Smooth muscle cell (in vitro differentiated cells): Measurements from ENCODE around the gene SEZ6L2. TPM values are rescaled to one million over a fixed set of nuclear protein-coding genes. Genes with fewer than 3 reads are reported as not detected.
"Not testable (repeated sequence)": the region's sequence is repeated elsewhere in the genome, so short reads cannot be mapped to it uniquely, and the experiment has no call there.

ENCODE experiments used
- DNase-seq: peaks from one replicate; lab custom pipeline; 2025; ENCODE audit not compliant: unreplicated experiment; lab: John Stamatoyannopoulos, UW
- H2AFZ ChIP-seq: fragments of 200-600 bp; sonication (generic); 2 replicates; pipeline ENCODE4 v1.6.0; 2016; ENCODE audit warnings: antibody characterized with exemption, low read depth, mild to moderate bottlenecking
- H3F3A ChIP-seq: fragments of 200-600 bp; sonication (generic); 2 replicates; pipeline ENCODE4 v1.6.0; 2017; ENCODE audit warnings: antibody characterized with exemption, low read depth
- H3K27ac ChIP-seq: fragments of 200-600 bp; sonication (generic); 2 replicates; pipeline ENCODE4 v1.5.1; 2016; ENCODE audit warnings: low read depth, mild to moderate bottlenecking
- H3K27me3 ChIP-seq: fragments of 200-600 bp; sonication (generic); 2 replicates; pipeline ENCODE4 v1.6.1; 2016; ENCODE audit warnings: low read depth, mild to moderate bottlenecking
- H3K36me3 ChIP-seq: fragments of 200-600 bp; sonication (generic); 2 replicates; pipeline ENCODE4 v1.5.1; 2016; ENCODE audit warnings: low read depth
- H3K4me1 ChIP-seq: fragments of 200-600 bp; sonication (generic); 2 replicates; pipeline ENCODE4 v1.5.1; 2016; ENCODE audit warnings: low read depth
- H3K4me2 ChIP-seq: fragments of 200-600 bp; sonication (generic); 2 replicates; pipeline ENCODE4 v1.6.0; 2016; ENCODE audit warnings: mild to moderate bottlenecking
- H3K4me3 ChIP-seq: fragments of 200-600 bp; sonication (generic); 2 replicates; pipeline ENCODE4 v1.5.1; 2016; ENCODE audit warnings: mild to moderate bottlenecking
- H3K79me2 ChIP-seq: fragments of 200-600 bp; sonication (generic); 2 replicates; pipeline ENCODE4 v1.6.0; 2016; ENCODE audit warnings: low read depth, mild to moderate bottlenecking
- H3K9ac ChIP-seq: fragments of 200-600 bp; sonication (generic); 2 replicates; pipeline ENCODE4 v1.6.0; 2016; ENCODE audit warnings: low read depth
- H3K9me3 ChIP-seq: fragments of 200-600 bp; sonication (generic); replicated peaks from 2 replicates; pipeline ENCODE4 v1.5.1; 2016; ENCODE audit warnings: low read depth
- H4K20me1 ChIP-seq: fragments of 200-600 bp; sonication (generic); 2 replicates; pipeline ENCODE4 v1.6.0; 2016; ENCODE audit warnings: low read depth
- CTCF ChIP-seq: fragments of 200-600 bp; sonication (generic); IDR thresholded peaks from 2 replicates; pipeline ENCODE4 v1.5.1; 2017; ENCODE audit warnings: borderline replicate concordance, mild to moderate bottlenecking, antibody characterized with exemption; ENCODE audit not compliant: insufficient read depth, poor library complexity, severe bottlenecking
- WGBS: methylation state at CpG from one replicate; pipeline ENCODE4 v1.1.7; 2016; ENCODE audit warnings: low lambda C conversion rate; 5-methylcytosine and 5-hydroxymethylcytosine counted together
- polyA plus RNA-seq: library from polyadenylated mRNA; unstranded; fragments of >200 nt; fragmentation: Nextera tagmentation; extraction: Ambion mirVana; gene quantifications from 2 replicates; pipeline ENCODE4 v1.2.1, GENCODE V29; 2016
- total RNA-seq: library from RNA; depleted of rRNA; stranded (reverse); fragments of >200 nt; gene quantifications from 2 replicates; pipeline ENCODE4 v1.2.3, GENCODE V29; 2014

SEZ6L2 gene
- total and polyA plus RNA-seq, 2 experiments from 2014 or later = 46.1 to 178 TPM

GRCh38 chr16:29892458-29892813 lies 6.9 kb downstream of the SEZ6L2 start:
- Histone ChIP-seq H3K36me3 (no peaks in the 10 kb centered on the region), H3K79me2 (no peaks in the 10 kb centered on the region), H4K20me1 (no peaks in the 10 kb centered on the region), H3K27me3 (no peaks in the 10 kb centered on the region), H2AFZ (no peak overlapping the region), H3K9ac (no peak overlapping the region), H3F3A (no peaks in the 10 kb centered on the region), H3K4me1 (no peaks in the 10 kb centered on the region), H3K4me2 (no peak overlapping the region), H3K4me3 (no peak overlapping the region), H3K27ac (no peak overlapping the region), H3K9me3 (no peaks in the 10 kb centered on the region)
- 97% methylated on average over 6 of the region's 6 CpGs for WGBS
- TF ChIP-seq CTCF = no peak
- DNase-seq = no peak

- H3K27ac ChIP-seq = no peak overlapping the region
- 91% methylated on average over 10 of the region's 10 CpGs for WGBS
- no peaks in the 10 kb centered on the region for H3K36me3 ChIP-seq
- no peak for DNase-seq
- H3K27me3 ChIP-seq = no peaks in the 10 kb centered on the region
- TF ChIP-seq CTCF = no peak
- no peak overlapping the region for H3K4me2 ChIP-seq
- no peaks in the 10 kb centered on the region for H3K79me2 ChIP-seq
- no peaks in the 10 kb centered on the region for H3K9me3 ChIP-seq
- H4K20me1 ChIP-seq = no peaks in the 10 kb centered on the region
- H3K9ac ChIP-seq = no peak overlapping the region
- H3F3A ChIP-seq = no peaks in the 10 kb centered on the region
- no peaks in the 10 kb centered on the region for H3K4me1 ChIP-seq
- no peak overlapping the region for H2AFZ ChIP-seq
- no peak overlapping the region for H3K4me3 ChIP-seq
Measured at GRCh38 chr16:29891525-29892457, 7.6 kb downstream of the SEZ6L2 start.

DNA sequence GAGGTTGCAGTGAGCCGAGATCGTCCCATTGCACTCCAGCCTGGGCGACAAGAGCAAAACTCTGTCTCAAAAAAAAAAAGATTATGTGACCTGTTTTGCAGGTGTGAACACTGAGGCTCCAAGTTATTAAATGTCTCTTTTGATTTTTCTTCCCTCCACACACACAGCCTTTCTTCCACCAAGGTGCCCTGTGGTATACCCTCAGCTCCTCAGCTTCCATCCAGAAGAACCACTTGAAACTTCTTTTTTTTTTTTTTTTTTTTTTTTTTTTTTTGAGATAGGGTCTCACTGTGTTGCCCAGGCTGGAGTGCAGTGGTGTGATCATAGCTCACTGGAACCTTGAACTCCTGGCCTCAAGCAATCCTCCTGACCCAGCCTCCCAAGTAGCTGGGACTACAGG lies 10.0 kb downstream of the SEZ6L2 start:
- H2AFZ ChIP-seq, H3K27ac ChIP-seq, H3K36me3 ChIP-seq, H3K4me3 ChIP-seq, H4K20me1 ChIP-seq, DNase-seq, H3F3A ChIP-seq, H3K4me2 ChIP-seq, H3K9me3 ChIP-seq, H3K27me3 ChIP-seq, H3K4me1 ChIP-seq, H3K79me2 ChIP-seq, H3K9ac ChIP-seq: not testable (repeated sequence)
- WGBS = 100% methylated on average over 3 of the region's 3 CpGs

DNA sequence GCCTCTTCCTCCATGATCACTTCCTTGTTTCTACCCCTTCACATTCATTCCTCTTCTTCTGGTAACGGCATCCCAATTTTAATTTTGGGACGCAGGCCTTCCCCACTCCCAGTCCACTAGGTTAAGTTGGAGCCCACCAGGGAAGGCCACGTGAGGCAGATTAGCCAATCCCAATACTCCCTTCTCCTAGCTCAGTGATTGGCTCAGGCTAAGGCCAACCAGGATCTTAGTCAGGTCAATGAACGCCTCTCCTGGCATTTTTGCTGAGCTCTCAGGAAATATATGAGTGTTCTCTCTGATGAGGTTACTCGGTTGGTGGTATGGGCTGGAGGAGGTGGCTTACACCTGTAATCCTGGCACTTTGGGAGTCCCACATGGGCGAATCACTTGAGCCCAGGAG lies 15.4 kb downstream of the SEZ6L2 start:
- H3K9ac ChIP-seq = no peak overlapping the region
- no peaks in the 10 kb centered on the region for H3K4me1 ChIP-seq
- no peaks in the 10 kb centered on the region for H3K27me3 ChIP-seq
- 93% methylated on average over 6 of the region's 6 CpGs for WGBS
- no peaks in the 10 kb centered on the region for H4K20me1 ChIP-seq
- H2AFZ ChIP-seq = no peak overlapping the region
- no peak for DNase-seq
- TF ChIP-seq CTCF = no peak
- H3K36me3 ChIP-seq = no peaks in the 10 kb centered on the region
- no peak overlapping the region for H3K27ac ChIP-seq
- no peaks in the 10 kb centered on the region for H3F3A ChIP-seq
- no peak overlapping the region for H3K4me3 ChIP-seq
- no peaks in the 10 kb centered on the region for H3K9me3 ChIP-seq
- H3K79me2 ChIP-seq = no peaks in the 10 kb centered on the region
- no peak overlapping the region for H3K4me2 ChIP-seq
